Neural crest cell (in vitro differentiated cells): ENCODE measurements around the gene XYLT2. TPM values are rescaled to one million over a fixed set of nuclear protein-coding genes. Genes with fewer than 3 reads are reported as not detected.

ENCODE experiments used
- DNase-seq: peaks from one replicate; pipeline ENCODE4 v3.0.0; 2021; ENCODE audit warnings: low read depth, mixed read lengths, low spot score
- H3K27ac Mint-ChIP-seq: one replicate; pipeline ENCODE4 v1.8.0; 2021; ENCODE audit warnings: mild to moderate bottlenecking, mixed read lengths; ENCODE audit not compliant: unreplicated experiment
- H3K27me3 Mint-ChIP-seq: 2 replicates; pipeline ENCODE4 v1.8.0; 2021; ENCODE audit warnings: low read depth, mild to moderate bottlenecking, mixed read lengths
- H3K36me3 Mint-ChIP-seq: 2 replicates; pipeline ENCODE4 v1.8.0; 2021; ENCODE audit warnings: low read depth, mild to moderate bottlenecking, mixed read lengths
- H3K4me1 Mint-ChIP-seq: 2 replicates; pipeline ENCODE4 v1.8.0; 2021; ENCODE audit warnings: mixed read lengths
- H3K4me3 Mint-ChIP-seq: one replicate; pipeline ENCODE4 v1.8.0; 2021; ENCODE audit warnings: mild to moderate bottlenecking, mixed read lengths
- H3K9me3 Mint-ChIP-seq: 2 replicates; pipeline ENCODE4 v1.8.0; 2021; ENCODE audit warnings: mixed read lengths
- CTCF ChIP-seq: fragments of 200-600 bp; sonication (generic); conservative IDR thresholded peaks from 2 replicates; pipeline ENCODE4 v1.5.0; 2021; ENCODE audit warnings: antibody characterized with exemption, mild to moderate bottlenecking
- total RNA-seq: library from RNA; stranded (reverse); gene quantifications from 2 replicates; pipeline ENCODE4 v1.2.1, GENCODE V29; 2021

The XYLT2 gene
- total RNA-seq, 1 donor from 2014 or later: 23.4 TPM

GRCh38 chr17:50337956-50338355 is 8.0 kb upstream of the XYLT2 start:
- H3K4me1 Mint-ChIP-seq: peaks cover 10% of the 10 kb centered on the region
- H3K27ac Mint-ChIP-seq: no peak overlapping the region
- no peak for DNase-seq
- no peaks in the 10 kb centered on the region for H3K27me3 Mint-ChIP-seq
- peaks cover 2% of the 10 kb centered on the region for H3K36me3 Mint-ChIP-seq
- TF ChIP-seq CTCF: no peak
- H3K4me3 Mint-ChIP-seq: no peak overlapping the region
- H3K9me3 Mint-ChIP-seq: peaks cover 3% of the 10 kb centered on the region

GRCh38 chr17:50338645-50339044 is 7.3 kb upstream of the XYLT2 start:
- Mint-ChIP-seq H3K9me3 (peaks cover 3% of the 10 kb centered on the region), H3K36me3 (peaks cover 2% of the 10 kb centered on the region), H3K4me1 (peaks cover 6% of the 10 kb centered on the region), H3K27me3 (no peaks in the 10 kb centered on the region), H3K27ac (no peak overlapping the region), H3K4me3 (no peak overlapping the region)
- TF ChIP-seq CTCF: no peak
- no peak for DNase-seq

- H3K4me1 Mint-ChIP-seq: peaks cover 2% of the 10 kb centered on the region
- peaks cover 3% of the 10 kb centered on the region for H3K9me3 Mint-ChIP-seq
- no peak for TF ChIP-seq CTCF
- H3K27me3 Mint-ChIP-seq: peaks cover 2% of the 10 kb centered on the region
- H3K4me3 Mint-ChIP-seq: no peak overlapping the region
- H3K36me3 Mint-ChIP-seq: peaks cover 2% of the 10 kb centered on the region
- no peak for DNase-seq
- no peak overlapping the region for H3K27ac Mint-ChIP-seq
These were observed 6.5 kb upstream of the XYLT2 start for GRCh38 chr17:50339381-50339780.

DNA sequence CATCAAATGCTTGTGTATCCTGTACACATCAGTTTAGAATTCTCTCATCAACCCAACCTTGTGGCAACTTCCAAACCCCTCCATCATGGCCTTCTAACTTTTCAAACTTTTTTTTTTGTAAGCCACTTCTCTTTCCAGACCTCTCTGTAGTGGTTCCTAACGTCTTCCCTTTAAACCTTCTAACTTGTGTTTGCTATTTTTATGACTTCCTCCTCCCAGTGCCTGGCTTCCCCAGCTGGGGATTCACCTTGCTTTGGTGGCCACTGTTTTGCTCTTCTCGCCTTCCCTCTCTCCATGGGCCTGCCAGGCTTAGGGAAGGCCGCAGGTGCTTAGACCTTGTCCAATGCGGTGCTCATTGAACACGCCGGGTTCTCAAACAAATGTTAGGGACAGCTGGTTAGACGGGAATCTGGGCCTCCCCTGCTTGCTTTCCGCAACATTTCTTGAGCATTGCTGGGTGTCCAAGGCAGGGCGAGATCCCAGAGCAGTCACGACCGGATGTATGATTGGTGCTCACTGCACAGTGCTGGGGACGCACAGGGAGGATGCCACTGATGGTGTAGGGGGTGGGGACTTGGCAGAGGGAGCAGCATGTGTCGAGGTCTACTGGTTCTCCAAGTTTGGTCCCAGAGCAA is 1.1 kb upstream of the XYLT2 start:
- H3K36me3 Mint-ChIP-seq: no peaks in the 10 kb centered on the region
- no peaks in the 10 kb centered on the region for H3K9me3 Mint-ChIP-seq
- peak overlapping the region; percentile 75 for H3K4me3 Mint-ChIP-seq
- peaks cover 38% of the 10 kb centered on the region for H3K4me1 Mint-ChIP-seq
- H3K27me3 Mint-ChIP-seq: peaks cover 10% of the 10 kb centered on the region
- TF ChIP-seq CTCF: no peak
- H3K27ac Mint-ChIP-seq: no peak overlapping the region
- DNase-seq: no peak

GRCh38 chr17:50346313-50347116 is 589 bp downstream of the XYLT2 start:
- TF ChIP-seq CTCF: no peak
- Mint-ChIP-seq H3K9me3 (no peaks in the 10 kb centered on the region), H3K27ac (peak overlapping the region; percentile 86), H3K36me3 (peaks cover under 1% of the 10 kb centered on the region), H3K27me3 (peaks cover 10% of the 10 kb centered on the region), H3K4me3 (peak overlapping the region; percentile 94), H3K4me1 (peaks cover 38% of the 10 kb centered on the region)
- peak; percentile 45 for DNase-seq
